Measurements from ENCODE around the gene SREK1IP1.
A peak's percentile ranks its signal among the peaks of the same experiment; 100 is the strongest.

Gene SREK1IP1

DNA sequence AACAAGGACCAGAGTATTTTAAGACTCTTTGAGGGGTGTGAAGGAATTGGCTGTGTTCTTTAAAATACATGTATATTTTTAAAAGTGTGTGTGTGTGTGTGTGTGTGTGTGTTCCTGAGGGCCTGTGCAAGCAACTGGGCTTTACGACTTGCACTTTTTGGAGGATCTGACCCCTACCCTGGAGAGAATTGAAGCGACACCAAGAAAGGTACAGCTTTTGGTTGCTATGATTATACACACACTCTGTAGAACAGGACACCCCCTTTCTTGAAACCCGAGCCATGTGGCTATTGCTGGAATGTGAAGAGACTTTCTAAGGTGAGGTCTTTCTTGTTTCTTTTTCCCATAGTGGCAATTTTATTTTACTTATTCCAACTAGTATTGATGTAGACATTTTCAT lies 77.2 kb downstream of the SREK1IP1 start:
- no peak for DNase-seq (ENCODE audit: low spot score)
- in situ Hi-C loops (cut with MboI; ENCODE audit: low pct_unique_long_range_greater_than_20kb, low sequenced_read_pairs, unreplicated experiment) = no loop called here

DNA sequence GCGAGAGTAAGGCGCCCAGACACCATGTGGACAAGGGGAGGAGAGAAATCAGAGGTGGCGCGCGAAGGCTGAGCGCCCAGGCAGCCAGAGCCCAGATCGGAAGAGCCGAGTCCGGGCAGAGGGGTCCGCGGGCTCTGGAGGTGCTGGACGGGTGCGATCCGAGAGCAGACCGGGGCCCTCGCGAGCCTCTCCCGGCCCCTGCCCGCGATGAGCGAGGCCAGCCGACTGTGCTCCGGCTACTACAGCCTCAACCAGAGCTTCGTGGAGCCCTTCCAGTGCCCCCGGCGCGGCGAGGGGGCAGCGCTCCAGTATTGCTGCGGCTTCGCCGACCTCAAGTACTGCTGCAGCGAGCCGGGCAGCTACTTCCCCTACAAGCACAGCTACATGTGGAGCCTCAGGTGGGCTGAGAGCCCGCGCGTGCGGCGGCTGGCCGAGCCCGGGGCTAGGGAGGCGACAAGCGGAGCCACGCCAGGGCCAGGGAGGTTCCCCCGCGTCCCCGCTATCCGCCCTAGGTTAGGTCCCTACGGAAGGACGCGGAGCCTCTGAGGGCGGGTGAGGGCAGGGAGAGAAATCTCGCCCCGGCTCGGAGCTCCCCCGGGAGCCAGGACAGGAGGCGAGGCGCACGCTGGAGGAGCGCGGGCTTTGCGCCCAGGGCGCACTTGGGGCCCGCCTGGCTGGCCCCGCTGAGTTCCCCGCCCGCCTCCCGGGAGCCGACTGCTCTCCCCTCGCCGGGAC lies 77.9 kb downstream of the SREK1IP1 start, which contains the start of gene SHISAL2B:
TSS of gene SHISAL2B (plus strand) at position 87 of the 735 bp plus-strand sequence. CDS start at position 208, 121 bp downstream.
- TF ChIP-seq, protein P1, sequence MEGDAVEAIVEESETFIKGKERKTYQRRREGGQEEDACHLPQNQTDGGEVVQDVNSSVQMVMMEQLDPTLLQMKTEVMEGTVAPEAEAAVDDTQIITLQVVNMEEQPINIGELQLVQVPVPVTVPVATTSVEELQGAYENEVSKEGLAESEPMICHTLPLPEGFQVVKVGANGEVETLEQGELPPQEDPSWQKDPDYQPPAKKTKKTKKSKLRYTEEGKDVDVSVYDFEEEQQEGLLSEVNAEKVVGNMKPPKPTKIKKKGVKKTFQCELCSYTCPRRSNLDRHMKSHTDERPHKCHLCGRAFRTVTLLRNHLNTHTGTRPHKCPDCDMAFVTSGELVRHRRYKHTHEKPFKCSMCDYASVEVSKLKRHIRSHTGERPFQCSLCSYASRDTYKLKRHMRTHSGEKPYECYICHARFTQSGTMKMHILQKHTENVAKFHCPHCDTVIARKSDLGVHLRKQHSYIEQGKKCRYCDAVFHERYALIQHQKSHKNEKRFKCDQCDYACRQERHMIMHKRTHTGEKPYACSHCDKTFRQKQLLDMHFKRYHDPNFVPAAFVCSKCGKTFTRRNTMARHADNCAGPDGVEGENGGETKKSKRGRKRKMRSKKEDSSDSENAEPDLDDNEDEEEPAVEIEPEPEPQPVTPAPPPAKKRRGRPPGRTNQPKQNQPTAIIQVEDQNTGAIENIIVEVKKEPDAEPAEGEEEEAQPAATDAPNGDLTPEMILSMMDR (IDR thresholded peaks at IDR 0.05; ENCODE audit: extremely low read depth, insufficient read depth, missing control alignments) = no peak
- peak; percentile 44 for DNase-seq (ENCODE audit: low spot score)
- in situ Hi-C loops (cut with MboI; ENCODE audit: low pct_unique_long_range_greater_than_20kb, low sequenced_read_pairs, unreplicated experiment) = no loop called here

More for the DNA sequence above, 77.2 kb downstream of the SREK1IP1 start:
- TF ChIP-seq, protein P1 (IDR thresholded peaks at IDR 0.05; ENCODE audit: extremely low read depth, insufficient read depth, missing control alignments) = no peak

DNA sequence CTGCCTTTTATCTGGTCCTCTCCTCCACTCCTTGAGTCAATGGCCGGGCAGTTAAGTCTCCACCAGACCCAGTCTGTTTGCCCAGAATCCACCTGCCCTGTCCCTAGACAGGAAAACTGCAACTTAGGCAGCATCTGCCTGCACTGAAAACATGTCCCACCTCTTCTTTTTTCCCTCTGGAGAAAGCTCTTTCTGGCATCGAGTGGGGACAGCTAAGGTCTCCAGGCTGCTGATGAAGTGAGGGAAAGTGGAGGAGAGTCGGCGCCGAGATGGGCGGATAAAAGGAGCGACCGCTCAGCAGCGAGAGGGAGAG lies 78.4 kb downstream of the SREK1IP1 start:
- in situ Hi-C loops (cut with MboI; ENCODE audit: low pct_unique_long_range_greater_than_20kb, low sequenced_read_pairs, unreplicated experiment) = no loop called here
- no peak for DNase-seq (ENCODE audit: low spot score)
- TF ChIP-seq, protein P1 (IDR thresholded peaks at IDR 0.05; ENCODE audit: extremely low read depth, insufficient read depth, missing control alignments) = no peak

DNA sequence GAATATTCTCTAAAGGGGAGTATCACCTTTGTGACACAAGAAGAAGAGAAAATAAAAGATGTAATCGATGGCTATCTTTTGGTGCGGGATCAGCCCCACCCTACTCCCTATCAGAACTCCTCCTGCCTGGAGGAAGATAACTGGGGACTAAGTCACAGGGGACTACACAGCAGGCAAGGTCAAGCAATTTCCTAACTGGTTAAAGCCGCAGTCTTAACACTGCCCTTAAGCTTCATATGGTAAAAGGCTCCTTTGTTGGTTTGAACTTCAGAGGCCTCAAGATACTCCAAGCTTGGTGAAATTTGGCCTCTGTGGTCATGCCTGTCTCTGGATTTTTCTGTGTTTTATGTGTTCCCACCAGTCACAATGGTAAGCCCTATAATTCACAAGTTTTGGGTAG lies 79.5 kb downstream of the SREK1IP1 start:
- TF ChIP-seq, protein P1 (IDR thresholded peaks at IDR 0.05; ENCODE audit: extremely low read depth, insufficient read depth, missing control alignments) = no peak
- in situ Hi-C loops (cut with MboI; ENCODE audit: low pct_unique_long_range_greater_than_20kb, low sequenced_read_pairs, unreplicated experiment) = no loop called here
- DNase-seq (ENCODE audit: low spot score) = no peak

DNA sequence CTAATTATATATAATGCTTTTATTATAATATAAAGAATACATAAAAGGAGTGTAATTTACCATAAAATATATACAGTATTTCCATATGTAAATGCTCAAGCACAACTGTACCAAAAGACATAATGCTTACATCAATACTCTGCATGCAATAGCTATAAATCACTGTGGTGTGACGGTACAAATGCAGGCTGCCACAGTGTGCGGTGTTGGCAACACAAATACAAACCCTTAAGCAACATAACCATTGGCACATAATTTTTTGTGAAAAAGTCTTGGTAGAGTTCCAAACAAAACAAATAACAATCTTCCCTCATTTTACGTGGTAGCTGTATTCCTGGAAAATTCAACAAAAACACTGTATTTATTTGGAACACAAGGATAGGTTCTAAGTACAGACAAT lies 80.1 kb downstream of the SREK1IP1 start:
- TF ChIP-seq, protein P1 (IDR thresholded peaks at IDR 0.05; ENCODE audit: extremely low read depth, insufficient read depth, missing control alignments) = no peak
- in situ Hi-C loops (cut with MboI; ENCODE audit: low pct_unique_long_range_greater_than_20kb, low sequenced_read_pairs, unreplicated experiment) = no loop called here

DNA sequence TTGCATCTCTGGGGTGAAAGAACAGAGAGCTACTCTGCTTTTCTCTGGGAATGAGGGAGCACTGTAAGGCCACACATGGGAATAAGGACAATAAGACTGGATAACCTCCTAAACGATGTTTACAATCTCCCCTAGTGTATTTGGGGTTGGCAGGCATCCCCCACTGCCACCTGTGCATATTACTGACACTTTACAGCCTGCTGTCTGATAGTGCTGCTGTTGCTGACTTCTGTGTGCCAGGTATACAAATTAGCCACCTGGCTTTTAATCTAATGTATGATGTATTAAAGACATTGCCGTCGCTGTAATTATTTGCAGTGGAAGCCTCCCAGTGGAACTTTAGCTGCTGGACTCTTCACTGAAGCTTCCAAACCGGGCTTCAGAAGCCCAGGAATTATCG lies 82.6 kb downstream of the SREK1IP1 start:
- DNase-seq (ENCODE audit: low spot score) = no peak
- TF ChIP-seq, protein P1 (IDR thresholded peaks at IDR 0.05; ENCODE audit: extremely low read depth, insufficient read depth, missing control alignments) = no peak

More for the DNA sequence above, 80.1 kb downstream of the SREK1IP1 start:
- no peak for DNase-seq (ENCODE audit: low spot score)

More for the DNA sequence above, 82.6 kb downstream of the SREK1IP1 start:
- in situ Hi-C loops (cut with MboI; ENCODE audit: low pct_unique_long_range_greater_than_20kb, low sequenced_read_pairs, unreplicated experiment) = no loop called here
